M059J (cell line): ENCODE data around the gene SLC38A9. TPM values are rescaled to one million over a fixed set of nuclear protein-coding genes. Genes with fewer than 3 reads are reported as not detected.
A peak's percentile ranks its signal among the peaks of the same experiment; 100 is the strongest.
"Not testable (repeated sequence)": the region's sequence is repeated elsewhere in the genome, so short reads cannot be mapped to it uniquely, and the experiment has no call there.

Experiments
- DNase-seq: peaks from one replicate; pipeline ENCODE4 v3.0.0-alpha.2; 2012; ENCODE audit warnings: low read depth
- total RNA-seq: library from RNA; depleted of rRNA; stranded (reverse); fragments of >200 nt; shearing (Covaris generic); gene quantifications from 2 replicates; pipeline ENCODE4 v1.2.3, GENCODE V29; 2014; rRNA removed

Gene SLC38A9, protein sequence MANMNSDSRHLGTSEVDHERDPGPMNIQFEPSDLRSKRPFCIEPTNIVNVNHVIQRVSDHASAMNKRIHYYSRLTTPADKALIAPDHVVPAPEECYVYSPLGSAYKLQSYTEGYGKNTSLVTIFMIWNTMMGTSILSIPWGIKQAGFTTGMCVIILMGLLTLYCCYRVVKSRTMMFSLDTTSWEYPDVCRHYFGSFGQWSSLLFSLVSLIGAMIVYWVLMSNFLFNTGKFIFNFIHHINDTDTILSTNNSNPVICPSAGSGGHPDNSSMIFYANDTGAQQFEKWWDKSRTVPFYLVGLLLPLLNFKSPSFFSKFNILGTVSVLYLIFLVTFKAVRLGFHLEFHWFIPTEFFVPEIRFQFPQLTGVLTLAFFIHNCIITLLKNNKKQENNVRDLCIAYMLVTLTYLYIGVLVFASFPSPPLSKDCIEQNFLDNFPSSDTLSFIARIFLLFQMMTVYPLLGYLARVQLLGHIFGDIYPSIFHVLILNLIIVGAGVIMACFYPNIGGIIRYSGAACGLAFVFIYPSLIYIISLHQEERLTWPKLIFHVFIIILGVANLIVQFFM
- 19.2 and 21.4 TPM in 2 replicates for total RNA-seq

- peak; percentile 93 for DNase-seq
Measured at GRCh38 chr5:55712023-55712859, at the start of gene SLC38A9. Gene SLC38A9, minus strand, starts transcription at chr5:55712324. Its CDS starts 14,366 bp downstream, at chr5:55697958.

- DNase-seq, result not testable (repeated sequence)
Measured at GRCh38 chr5:55761721-55762120, 49.6 kb upstream of the SLC38A9 start.

DNA sequence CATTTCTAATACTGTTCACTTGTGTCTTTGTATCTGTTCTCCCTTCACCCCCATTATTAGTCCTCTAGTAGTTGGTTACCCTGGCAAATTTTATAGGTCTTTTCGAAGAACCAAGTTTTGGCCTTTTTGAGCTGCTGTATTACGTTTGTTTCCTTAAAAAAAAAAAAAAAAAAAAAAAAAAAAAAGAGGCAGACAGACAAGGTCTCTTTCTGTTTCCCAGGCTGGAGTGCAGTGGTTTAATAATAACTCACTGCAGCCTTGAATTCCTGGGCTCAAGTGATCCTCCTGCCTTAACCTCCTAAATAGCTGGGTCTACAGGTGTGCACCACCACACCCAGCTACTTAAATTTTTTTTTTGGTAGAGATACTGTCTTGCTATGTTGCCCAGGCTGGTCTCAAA, 46.6 kb upstream of the SLC38A9 start:
- DNase-seq, result no peak

GRCh38 chr5:55758231-55758630, 46.1 kb upstream of the SLC38A9 start:
- no peak for DNase-seq

- DNase-seq, result no peak
Measured at GRCh38 chr5:55750499-55750898, 38.4 kb upstream of the SLC38A9 start.

- DNase-seq, result no peak
Measured at GRCh38 chr5:55750063-55750462, 37.9 kb upstream of the SLC38A9 start.

GRCh38 chr5:55749387-55749786, 37.3 kb upstream of the SLC38A9 start:
- no peak for DNase-seq

DNA sequence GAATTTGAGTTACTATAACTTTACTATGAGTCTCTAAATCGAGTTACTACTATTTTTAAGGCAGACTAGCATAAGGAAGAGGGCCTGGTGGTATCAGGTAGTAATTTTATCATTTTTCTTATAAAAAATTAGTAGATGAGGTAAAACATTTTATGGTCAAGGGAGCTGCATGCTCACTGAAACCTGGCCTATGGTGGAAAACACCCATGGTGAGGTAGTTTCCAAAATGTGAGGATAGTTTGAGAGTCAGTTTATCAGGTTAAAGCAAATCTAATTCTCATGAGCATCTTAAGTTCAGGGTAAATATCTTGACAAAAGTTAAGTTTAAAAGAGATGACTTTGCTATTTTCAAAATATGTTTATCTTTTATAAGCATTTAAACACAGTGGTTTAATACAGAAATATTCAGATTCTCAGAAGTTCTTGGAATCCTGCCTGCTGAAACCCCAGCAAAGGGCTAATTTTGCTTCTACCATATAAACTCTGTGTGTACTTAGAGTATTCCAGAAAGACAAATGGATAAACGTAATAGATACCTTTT, 35.7 kb upstream of the SLC38A9 start:
- no peak for DNase-seq

DNA sequence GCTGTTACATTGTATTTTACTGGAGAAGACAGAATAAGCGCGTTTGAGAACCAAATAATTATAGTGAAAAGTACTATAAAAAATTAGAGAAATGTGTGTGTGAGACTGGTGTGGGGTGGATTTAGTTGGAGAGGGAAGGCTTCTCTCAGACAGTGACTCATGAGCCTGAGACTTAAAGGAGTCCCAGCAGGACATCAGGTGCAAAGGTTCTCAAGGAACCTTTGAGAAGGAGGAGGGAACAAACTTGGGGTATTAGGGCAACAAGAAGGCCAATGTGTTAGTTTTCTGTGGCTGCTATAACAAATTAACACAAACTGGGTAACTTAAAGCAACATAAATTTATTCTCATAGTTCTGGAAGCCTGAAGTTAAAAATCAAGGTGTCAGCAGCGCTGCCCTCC, 30.7 kb upstream of the SLC38A9 start:
- DNase-seq, result peak; percentile 13

DNA sequence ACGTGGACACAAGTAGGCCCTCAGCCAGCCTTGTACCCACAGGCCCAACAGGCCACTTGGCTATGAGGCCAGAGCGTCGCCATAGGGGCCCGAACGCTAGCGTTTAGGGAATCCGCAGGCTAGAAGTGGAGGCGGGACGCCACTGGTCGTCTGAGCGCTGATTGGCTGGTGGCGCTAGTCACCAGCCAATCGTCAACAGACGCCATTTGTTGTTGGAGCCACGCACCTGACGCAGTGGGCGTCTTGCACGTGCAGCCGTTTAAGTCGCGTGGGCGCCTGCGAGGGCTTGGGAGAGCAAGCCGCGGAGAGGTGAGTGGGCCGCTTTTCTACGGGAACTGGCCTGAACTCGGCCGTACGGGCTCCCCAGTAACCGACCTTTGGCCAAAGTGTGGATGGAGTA, 25.7 kb upstream of the SLC38A9 start, which contains the start of gene DDX4:
Gene DDX4 (plus strand): TSS at position 269 of the 400 bp plus-strand sequence. CDS start 903 bp downstream, outside the sequence.
- DNase-seq, result no peak

- DNase-seq, result no peak
Measured at GRCh38 chr5:55734658-55735057, 22.5 kb upstream of the SLC38A9 start.

GRCh38 chr5:55732585-55732984, 20.5 kb upstream of the SLC38A9 start:
- DNase-seq, result no peak

- DNase-seq, result no peak
Measured at GRCh38 chr5:55731848-55732247, 19.7 kb upstream of the SLC38A9 start.

GRCh38 chr5:55724281-55724680, 12.2 kb upstream of the SLC38A9 start:
- DNase-seq, result no peak

DNA sequence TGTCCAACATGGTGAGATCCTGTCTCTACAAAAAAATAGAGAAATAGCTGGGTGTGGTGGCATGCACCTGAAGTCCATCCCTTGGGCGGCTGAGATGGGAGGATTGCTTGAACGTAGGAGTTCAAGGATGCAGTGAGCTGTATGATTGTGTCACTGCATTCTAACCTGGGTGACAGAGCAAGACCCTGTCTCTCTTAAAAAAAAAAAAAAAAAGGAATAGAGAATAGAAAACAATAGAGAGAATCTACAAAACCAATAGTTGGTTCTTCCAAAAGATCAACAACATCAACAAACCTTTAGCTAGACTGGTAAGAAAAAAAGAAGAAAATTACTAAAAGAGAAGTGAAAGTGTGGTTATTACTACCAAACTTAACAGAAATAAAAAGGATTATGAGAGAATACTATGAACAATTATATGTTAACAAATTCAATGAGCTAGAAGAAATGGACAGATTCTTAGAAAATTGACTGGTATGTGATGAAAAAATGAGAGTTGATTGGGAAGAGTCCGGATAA, 8.1 kb upstream of the SLC38A9 start:
- DNase-seq, result no peak

- DNase-seq, result not testable (repeated sequence)
Measured at GRCh38 chr5:55719026-55719425, 6.9 kb upstream of the SLC38A9 start.

DNA sequence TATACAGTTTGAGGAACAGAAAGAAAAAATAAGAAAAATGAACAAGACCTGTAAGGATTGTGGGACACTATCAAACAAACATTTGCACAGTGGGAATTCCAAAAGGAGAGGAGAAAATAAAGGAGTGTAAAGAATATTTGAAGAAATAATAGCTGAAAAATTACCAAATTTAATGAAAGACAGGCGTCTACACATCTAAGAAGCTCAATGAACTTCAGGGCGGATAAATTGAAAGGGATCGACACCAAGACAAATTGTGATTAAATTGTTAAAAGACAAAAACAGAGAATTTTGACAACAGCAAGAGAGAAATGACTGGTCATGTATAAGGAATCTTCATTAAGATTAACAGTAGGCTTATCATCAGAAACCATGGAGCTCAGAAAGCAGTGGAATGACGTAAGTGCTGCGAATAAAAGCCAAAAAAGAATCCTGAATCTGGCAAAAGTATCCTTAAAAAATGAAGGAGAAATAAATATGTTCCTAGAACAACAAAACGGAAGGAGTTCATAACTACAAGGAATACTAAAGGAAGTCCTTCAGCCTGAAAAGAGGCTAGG, 3.5 kb upstream of the SLC38A9 start:
- no peak for DNase-seq

- DNase-seq, result no peak
Measured at GRCh38 chr5:55714749-55715148, 2.6 kb upstream of the SLC38A9 start.

DNA sequence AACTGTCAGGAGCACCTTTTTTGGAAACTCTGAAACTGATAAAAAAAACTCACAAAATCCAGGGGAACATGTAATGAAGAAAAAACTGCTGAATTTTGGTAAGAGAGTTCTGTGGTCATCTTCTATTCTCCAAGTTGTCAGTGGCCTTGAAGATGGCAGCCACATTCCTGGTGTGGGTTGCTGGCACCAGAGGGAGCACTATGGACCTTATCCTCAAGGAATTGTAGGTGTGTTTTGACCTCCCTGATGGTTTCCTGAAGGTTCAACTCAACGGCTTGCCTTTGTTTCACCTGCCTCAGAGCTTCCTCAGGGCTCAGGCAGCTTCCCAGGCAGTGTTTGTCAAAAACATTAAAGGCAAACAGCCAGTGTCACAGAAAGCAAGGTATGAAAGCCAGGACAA, 2.2 kb upstream of the SLC38A9 start:
- DNase-seq, result peak; percentile 15

- DNase-seq, result no peak
Measured at GRCh38 chr5:55713871-55714270, 1.7 kb upstream of the SLC38A9 start.

- no peak for DNase-seq
Measured at GRCh38 chr5:55711507-55712022, 559 bp downstream of the SLC38A9 start.
